ENCODE results near the gene SPATA3.
A peak's percentile ranks its signal among the peaks of the same experiment; 100 is the strongest.

The SPATA3 gene

DNA sequence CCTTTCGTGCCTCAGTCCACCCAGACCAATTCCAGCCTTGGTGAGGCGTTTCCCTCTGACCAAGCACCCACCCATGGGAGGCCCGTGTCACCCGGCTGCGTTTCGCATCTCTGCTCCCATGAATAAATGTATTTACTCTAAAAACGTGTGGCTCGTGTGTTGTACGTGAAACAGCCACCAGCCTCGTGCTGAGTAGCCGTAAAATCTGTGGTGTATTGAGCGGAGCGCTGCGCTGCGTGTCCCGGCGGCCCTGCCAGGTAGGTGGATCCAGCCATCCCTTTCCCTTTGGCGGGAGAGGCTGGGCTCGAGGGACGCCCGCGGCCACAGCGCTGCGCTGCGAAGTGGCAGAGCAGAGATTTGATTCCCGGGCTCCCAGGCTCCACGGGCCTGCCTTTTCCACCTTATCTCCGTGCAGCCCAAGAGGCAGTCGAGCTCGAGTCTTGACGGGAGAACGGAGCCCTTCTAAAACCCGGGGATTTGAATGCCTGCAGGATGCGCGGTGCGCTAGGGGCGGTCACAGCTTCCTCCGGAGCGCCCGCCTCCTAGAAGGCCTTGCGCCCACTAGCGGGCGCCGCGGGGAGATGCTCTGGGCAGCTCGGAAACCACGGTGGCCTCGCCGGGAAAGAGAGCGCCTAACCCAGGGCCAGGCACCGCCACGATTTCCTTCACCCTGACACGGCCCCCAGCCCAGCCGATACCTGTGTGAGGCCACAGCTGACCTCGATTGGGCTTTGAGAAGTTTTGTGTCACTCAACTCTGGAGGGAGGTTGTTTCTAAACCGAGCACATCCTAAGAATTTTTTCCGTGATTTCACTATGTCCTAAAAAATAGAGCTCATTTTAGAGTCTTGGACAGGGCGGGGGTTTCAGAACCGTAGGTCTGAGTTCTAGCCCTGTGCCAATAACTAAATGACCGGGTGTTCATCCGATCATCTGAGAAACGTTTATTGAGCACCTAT lies 56.9 kb downstream of the SPATA3 start:
- peaks cover 4% of the 10 kb centered on the region for H3K79me1 ChIP-seq (ENCODE audit: low read length)
- no peak overlapping the region for H2BK120ac ChIP-seq (ENCODE audit: low read depth, low read length)
- no peak overlapping the region for H3K23ac ChIP-seq (ENCODE audit: low read length)
- H3K4me2 ChIP-seq (ENCODE audit: low read length): peak overlapping the region; percentile 83
- peak overlapping the region; percentile 86 for H3K56ac ChIP-seq (ENCODE audit: low read length)
- WGBS (ENCODE audit: extremely low coverage, insufficient coverage, low lambda C conversion rate): no CpG with 5 or more reads among the region's 62 CpGs
- H2BK15ac ChIP-seq (replicated peaks; ENCODE audit: low read depth): no peak overlapping the region
- peaks cover 1% of the 10 kb centered on the region for H3K27me3 ChIP-seq (ENCODE audit: insufficient read depth, low read length, poor library complexity)
- no peak overlapping the region for H2BK5ac ChIP-seq (ENCODE audit: low read length)
- H3K36me3 ChIP-seq (ENCODE audit: control insufficient read depth, insufficient read depth, low read length): no peaks in the 10 kb centered on the region
- H3K4ac ChIP-seq (ENCODE audit: low read depth, low read length): no peak overlapping the region
- H3K9ac ChIP-seq (ENCODE audit: low read length): peak overlapping the region; percentile 71
- H3K27ac ChIP-seq (ENCODE audit: low read depth, low read length): no peak overlapping the region
- H3K4me3 ChIP-seq (ENCODE audit: low read length): peak overlapping the region; percentile 42
- H4K8ac ChIP-seq (ENCODE audit: low read depth, low read length): no peak overlapping the region
- peaks cover 2% of the 10 kb centered on the region for H3K4me1 ChIP-seq (ENCODE audit: control insufficient read depth, low read depth, low read length)
- H2AK5ac ChIP-seq (ENCODE audit: low read length): no peak overlapping the region
- H4K5ac ChIP-seq (ENCODE audit: low read length): no peak overlapping the region
- peak; percentile 93 for DNase-seq
- no peak overlapping the region for H3K18ac ChIP-seq (ENCODE audit: low read length)
- peaks cover 10% of the 10 kb centered on the region for H3K79me2 ChIP-seq (ENCODE audit: control insufficient read depth, insufficient read depth, low read length)

DNA sequence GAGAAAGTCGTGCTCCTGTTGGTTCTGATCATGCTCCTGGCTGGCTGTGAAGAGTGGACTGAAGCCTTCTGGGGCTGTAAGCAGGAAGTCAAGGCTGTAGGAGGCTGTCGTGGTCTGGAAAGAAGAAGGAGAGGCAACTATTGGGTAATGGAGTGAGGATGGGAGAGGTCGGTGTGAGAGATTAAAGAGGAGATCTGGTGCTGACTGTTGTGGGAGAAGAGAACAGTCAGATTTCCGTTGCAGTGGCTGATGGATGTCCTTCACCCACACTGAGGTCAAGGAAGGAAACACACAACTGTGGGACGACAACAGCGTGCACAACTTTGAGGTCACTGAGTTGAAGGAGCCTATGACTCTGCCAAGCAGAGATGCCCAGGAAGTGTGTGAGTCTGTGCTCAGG lies 57.9 kb downstream of the SPATA3 start:
- no peak for DNase-seq
- Histone ChIP-seq H3K27me3 (ENCODE audit: insufficient read depth, low read length, poor library complexity) (peaks cover 1% of the 10 kb centered on the region), H2BK15ac (replicated peaks; ENCODE audit: low read depth) (no peak overlapping the region), H3K23ac (ENCODE audit: low read length) (no peak overlapping the region), H3K36me3 (ENCODE audit: control insufficient read depth, insufficient read depth, low read length) (no peaks in the 10 kb centered on the region), H3K18ac (ENCODE audit: low read length) (no peak overlapping the region), H3K79me1 (ENCODE audit: low read length) (peaks cover 6% of the 10 kb centered on the region), H2BK5ac (ENCODE audit: low read length) (no peak overlapping the region), H3K4me1 (ENCODE audit: control insufficient read depth, low read depth, low read length) (peaks cover 5% of the 10 kb centered on the region), H3K4me2 (ENCODE audit: low read length) (no peak overlapping the region), H3K79me2 (ENCODE audit: control insufficient read depth, insufficient read depth, low read length) (peaks cover 21% of the 10 kb centered on the region), H2AK5ac (ENCODE audit: low read length) (no peak overlapping the region), H4K5ac (ENCODE audit: low read length) (no peak overlapping the region), H2BK120ac (ENCODE audit: low read depth, low read length) (no peak overlapping the region), H4K8ac (ENCODE audit: low read depth, low read length) (no peak overlapping the region), H3K9ac (ENCODE audit: low read length) (no peak overlapping the region), H3K27ac (ENCODE audit: low read depth, low read length) (no peak overlapping the region), H3K4ac (ENCODE audit: low read depth, low read length) (no peak overlapping the region), H3K56ac (ENCODE audit: low read length) (no peak overlapping the region), H3K4me3 (ENCODE audit: low read length) (no peak overlapping the region)
- WGBS (ENCODE audit: extremely low coverage, insufficient coverage, low lambda C conversion rate): no CpG with 5 or more reads among the region's 6 CpGs

DNA sequence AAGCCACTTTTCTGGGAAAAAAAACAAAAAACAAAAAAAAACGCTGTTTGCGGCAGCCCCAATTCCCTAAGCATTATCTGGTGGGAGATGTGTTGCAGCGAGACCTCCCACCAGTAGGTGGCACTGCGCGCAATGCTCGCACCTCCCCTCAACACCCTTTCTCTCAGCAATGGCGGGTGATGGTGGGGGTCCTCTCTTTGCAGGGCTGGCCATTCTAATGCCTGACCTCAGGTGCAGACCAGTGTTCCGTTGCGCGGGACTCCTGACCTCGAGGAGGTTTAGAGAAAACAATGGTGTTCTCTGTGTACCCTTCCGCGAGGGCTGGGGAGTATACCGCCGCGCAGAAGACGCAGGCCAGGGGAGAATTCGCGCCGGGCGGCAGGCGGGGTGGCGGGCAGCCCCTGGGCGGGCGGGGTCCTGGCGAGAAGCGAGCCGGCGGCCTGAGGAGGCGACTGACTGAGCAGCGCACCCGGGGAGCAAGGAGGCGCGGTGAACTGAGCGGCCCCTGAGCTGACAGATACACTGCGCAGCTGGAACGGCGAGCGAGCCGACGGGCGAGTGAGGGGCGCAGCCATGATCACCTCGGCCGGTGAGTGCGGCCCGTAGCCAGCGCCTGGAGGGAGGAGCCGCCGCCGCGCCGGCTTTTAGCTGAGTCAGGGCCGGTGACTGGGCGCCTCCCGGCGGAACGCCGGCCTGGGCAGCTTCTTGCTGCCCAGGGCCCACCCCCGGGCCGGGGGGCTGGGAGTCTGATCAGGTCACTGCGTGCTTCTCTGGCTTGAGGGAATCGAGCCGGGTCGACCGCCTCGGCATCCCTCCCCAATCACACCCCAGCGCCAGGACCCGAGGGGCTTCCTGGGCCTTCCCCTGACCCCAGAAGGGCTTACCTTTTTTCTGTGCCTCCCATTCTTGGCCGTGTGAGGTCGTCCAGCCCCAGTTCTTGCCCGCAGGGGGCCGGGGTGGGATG lies 60.8 kb downstream of the SPATA3 start, which contains the start of gene PSMD1:
PSMD1 (plus strand) TSS at position 415 of the 964 bp plus-strand sequence; CDS start at position 574, 159 bp downstream.
- H3K79me2 ChIP-seq (ENCODE audit: control insufficient read depth, insufficient read depth, low read length): peaks cover 43% of the 10 kb centered on the region
- H2BK120ac ChIP-seq (ENCODE audit: low read depth, low read length): peak within 1 kb of the TSS; percentile 91
- DNase-seq: peak; percentile 95
- peak within 1 kb of the TSS; percentile 57 for H4K8ac ChIP-seq (ENCODE audit: low read depth, low read length)
- no peaks in the 10 kb centered on the region for H3K36me3 ChIP-seq (ENCODE audit: control insufficient read depth, insufficient read depth, low read length)
- H4K5ac ChIP-seq (ENCODE audit: low read length): no peak within 1 kb of the TSS
- H3K4me3 ChIP-seq (ENCODE audit: low read length): peak within 1 kb of the TSS; percentile 95
- peaks cover 1% of the 10 kb centered on the region for H3K27me3 ChIP-seq (ENCODE audit: insufficient read depth, low read length, poor library complexity)
- H3K18ac ChIP-seq (ENCODE audit: low read length): peak within 1 kb of the TSS; percentile 89
- H3K4ac ChIP-seq (ENCODE audit: low read depth, low read length): peak within 1 kb of the TSS; percentile 97
- H3K27ac ChIP-seq (ENCODE audit: low read depth, low read length): peak within 1 kb of the TSS; percentile 73
- peaks cover 5% of the 10 kb centered on the region for H3K4me1 ChIP-seq (ENCODE audit: control insufficient read depth, low read depth, low read length)
- H2AK5ac ChIP-seq (ENCODE audit: low read length): no peak within 1 kb of the TSS
- peak within 1 kb of the TSS; percentile 95 for H3K4me2 ChIP-seq (ENCODE audit: low read length)
- H3K9ac ChIP-seq (ENCODE audit: low read length): peak within 1 kb of the TSS; percentile 96
- no peak within 1 kb of the TSS for H2BK15ac ChIP-seq (replicated peaks; ENCODE audit: low read depth)
- H3K56ac ChIP-seq (ENCODE audit: low read length): peak within 1 kb of the TSS; percentile 99
- no CpG with 5 or more reads among the region's 73 CpGs for WGBS (ENCODE audit: extremely low coverage, insufficient coverage, low lambda C conversion rate)
- peaks cover 10% of the 10 kb centered on the region for H3K79me1 ChIP-seq (ENCODE audit: low read length)
- H2BK5ac ChIP-seq (ENCODE audit: low read length): peak within 1 kb of the TSS; percentile 83
- H3K23ac ChIP-seq (ENCODE audit: low read length): peak within 1 kb of the TSS; percentile 97

DNA sequence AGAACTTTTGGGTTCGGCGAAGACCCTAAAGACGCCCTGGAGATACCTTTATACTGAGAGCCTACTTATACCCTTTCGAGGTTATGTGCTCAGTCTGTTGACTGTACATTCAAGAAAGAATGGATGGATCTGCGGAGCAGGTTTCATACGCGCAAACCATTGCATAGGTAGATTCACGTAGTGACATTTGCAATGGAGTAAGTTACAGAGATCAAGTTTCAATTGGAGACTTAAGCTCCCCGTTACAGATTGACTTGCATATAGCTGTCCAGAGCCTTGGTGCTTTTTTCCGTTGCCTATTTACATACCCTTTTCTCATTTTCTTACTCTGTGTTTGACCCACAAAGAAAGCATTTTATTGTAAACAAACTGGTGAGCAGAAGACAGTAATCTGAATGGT lies 61.7 kb downstream of the SPATA3 start:
- H3K36me3 ChIP-seq (ENCODE audit: control insufficient read depth, insufficient read depth, low read length): no peaks in the 10 kb centered on the region
- no peak overlapping the region for H3K23ac ChIP-seq (ENCODE audit: low read length)
- no peak overlapping the region for H2BK15ac ChIP-seq (replicated peaks; ENCODE audit: low read depth)
- peaks cover 4% of the 10 kb centered on the region for H3K4me1 ChIP-seq (ENCODE audit: control insufficient read depth, low read depth, low read length)
- no peak overlapping the region for H3K27ac ChIP-seq (ENCODE audit: low read depth, low read length)
- DNase-seq: no peak
- H3K56ac ChIP-seq (ENCODE audit: low read length): peak overlapping the region; percentile 99
- H3K18ac ChIP-seq (ENCODE audit: low read length): no peak overlapping the region
- peaks cover 10% of the 10 kb centered on the region for H3K79me1 ChIP-seq (ENCODE audit: low read length)
- no peak overlapping the region for H2BK5ac ChIP-seq (ENCODE audit: low read length)
- peak overlapping the region; percentile 95 for H3K4me3 ChIP-seq (ENCODE audit: low read length)
- H4K5ac ChIP-seq (ENCODE audit: low read length): no peak overlapping the region
- peak overlapping the region; percentile 96 for H3K9ac ChIP-seq (ENCODE audit: low read length)
- H3K4ac ChIP-seq (ENCODE audit: low read depth, low read length): peak overlapping the region; percentile 97
- no peak overlapping the region for H2BK120ac ChIP-seq (ENCODE audit: low read depth, low read length)
- peak overlapping the region; percentile 95 for H3K4me2 ChIP-seq (ENCODE audit: low read length)
- WGBS (ENCODE audit: extremely low coverage, insufficient coverage, low lambda C conversion rate): no CpG with 5 or more reads among the region's 10 CpGs
- no peak overlapping the region for H2AK5ac ChIP-seq (ENCODE audit: low read length)
- no peaks in the 10 kb centered on the region for H3K27me3 ChIP-seq (ENCODE audit: insufficient read depth, low read length, poor library complexity)
- H4K8ac ChIP-seq (ENCODE audit: low read depth, low read length): no peak overlapping the region
- peaks cover 43% of the 10 kb centered on the region for H3K79me2 ChIP-seq (ENCODE audit: control insufficient read depth, insufficient read depth, low read length)

Measured in mesendoderm (in vitro differentiated cells).